Gastrocnemius medialis (tissue), 4 donors: ENCODE measurements around the gene SRGAP3. TPM values are rescaled to one million over a fixed set of nuclear protein-coding genes. Genes with fewer than 3 reads are reported as not detected.

ENCODE experiments used
- ATAC-seq, 2 donors: fragments of 150-250 bp; one replicate each; pipeline ENCODE4 v1.9.1; 2016
- DNase-seq, 2 donors: peaks; one replicate each; pipeline ENCODE4 v3.0.0-alpha.2; 2019
- H3K27ac ChIP-seq, 4 donors: fragments of 200-600 bp; sonication (generic); 1 replicate in 1 of 4; 2 replicates in 3 of 4; pipeline ENCODE4 v1.5.1; 2016 to 2018; ENCODE audit warnings: mild to moderate bottlenecking in 2 of 4, moderate library complexity in 1 of 4
- H3K27me3 ChIP-seq, 3 donors: fragments of 200-600 bp; sonication (generic) in 2 of 3; 1 replicate in 1 of 3; 2 replicates in 2 of 3; pipeline versions ENCODE4 v1.5.1 to v1.6.0; 2016 to 2019; ENCODE audit warnings: mild to moderate bottlenecking in 1 of 3, moderate library complexity in 1 of 3
- H3K36me3 ChIP-seq, 2 donors: fragments of 200-600 bp; sonication (generic) in 1 of 2; one replicate each; pipeline ENCODE4 v1.5.1; 2017 to 2018
- H3K4me1 ChIP-seq, 2 donors: fragments of 200-600 bp; sonication (generic) in 1 of 2; one replicate each; pipeline ENCODE4 v1.5.1; 2016 to 2017; ENCODE audit warnings: mild to moderate bottlenecking in 2 of 2
- H3K4me3 ChIP-seq, 4 donors: fragments of 200-600 bp; sonication (generic) in 3 of 4; 1 replicate in 1 of 4; 2 replicates in 3 of 4; pipeline ENCODE4 v1.5.1; 2016 to 2019; ENCODE audit warnings: mild to moderate bottlenecking in 2 of 4
- H3K9me3 ChIP-seq, 3 donors: fragments of 200-600 bp; sonication (generic) in 2 of 3; 1 replicate in 1 of 3; 2 replicates in 2 of 3; pipeline ENCODE4 v1.5.1; 2016 to 2019
- POLR2A ChIP-seq, 2 donors: fragments of 450-650 bp; IDR thresholded peaks; one replicate each; pipeline ENCODE4 v1.6.1; 2017; ENCODE audit warnings: antibody characterized with exemption in 2 of 2, mild to moderate bottlenecking in 2 of 2, moderate library complexity in 2 of 2
- in situ Hi-C, 4 donors: fragments of 200-750 bp; cut with MboI; loops; one replicate each; pipeline versions ENCODE4 v1.15.0 to v1.8.0; 2017; ENCODE audit warnings: low sequenced_read_pairs in 4 of 4
- intact Hi-C: fragments of 100-400 bp; cut with DNase I; formaldehyde crosslinking; loops from one replicate; pipeline ENCODE4 v1.15.1; 2023; ENCODE audit warnings: low total_unique reads
- total RNA-seq, 4 donors: library from RNA; depleted of rRNA; stranded (reverse); fragments of >200 nt; gene quantifications; one replicate each; pipeline versions ENCODE4 v1.1.0 to v1.2.3, GENCODE V29; 2016
- TF ChIP-seq, protein P1 (sequence below), 5 experiments: fragments of 450-650 bp in 3 of 5; fragments of 200-600 bp in 2 of 5; sonication (generic) in 2 of 5; IDR thresholded peaks in 4 of 5; conservative IDR thresholded peaks in 1 of 5; 1 replicate in 4 of 5; 2 replicates in 1 of 5; pipeline ENCODE4 v1.5.1; 2016 to 2019; ENCODE audit warnings: antibody characterized with exemption in 5 of 5, mild to moderate bottlenecking in 3 of 5, moderate library complexity in 3 of 5

The SRGAP3 gene
- total RNA-seq, 4 donors from 2014 or later, result 1.3 to 2.3 (median 1.8) TPM

DNA sequence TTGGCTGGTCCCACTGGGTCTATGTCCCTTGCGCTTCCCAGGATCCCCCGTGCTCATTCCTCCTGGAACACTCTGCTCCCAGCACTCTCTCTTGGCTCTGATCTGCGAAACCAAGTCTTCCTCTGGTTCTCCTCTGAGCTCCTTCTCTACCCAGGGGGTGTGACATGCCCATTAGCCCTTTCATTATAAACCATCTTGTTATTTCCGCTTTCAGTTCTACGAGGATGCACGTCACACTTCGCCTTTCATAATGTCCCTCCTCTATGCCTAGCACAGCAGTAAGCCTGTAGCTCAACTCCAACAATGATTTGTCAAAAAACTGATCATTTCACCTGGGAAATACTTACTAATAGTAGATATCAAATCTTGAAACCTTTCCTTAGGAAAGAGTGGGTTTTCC, 234.2 kb downstream of the SRGAP3 start:
- TF ChIP-seq, protein P1, sequence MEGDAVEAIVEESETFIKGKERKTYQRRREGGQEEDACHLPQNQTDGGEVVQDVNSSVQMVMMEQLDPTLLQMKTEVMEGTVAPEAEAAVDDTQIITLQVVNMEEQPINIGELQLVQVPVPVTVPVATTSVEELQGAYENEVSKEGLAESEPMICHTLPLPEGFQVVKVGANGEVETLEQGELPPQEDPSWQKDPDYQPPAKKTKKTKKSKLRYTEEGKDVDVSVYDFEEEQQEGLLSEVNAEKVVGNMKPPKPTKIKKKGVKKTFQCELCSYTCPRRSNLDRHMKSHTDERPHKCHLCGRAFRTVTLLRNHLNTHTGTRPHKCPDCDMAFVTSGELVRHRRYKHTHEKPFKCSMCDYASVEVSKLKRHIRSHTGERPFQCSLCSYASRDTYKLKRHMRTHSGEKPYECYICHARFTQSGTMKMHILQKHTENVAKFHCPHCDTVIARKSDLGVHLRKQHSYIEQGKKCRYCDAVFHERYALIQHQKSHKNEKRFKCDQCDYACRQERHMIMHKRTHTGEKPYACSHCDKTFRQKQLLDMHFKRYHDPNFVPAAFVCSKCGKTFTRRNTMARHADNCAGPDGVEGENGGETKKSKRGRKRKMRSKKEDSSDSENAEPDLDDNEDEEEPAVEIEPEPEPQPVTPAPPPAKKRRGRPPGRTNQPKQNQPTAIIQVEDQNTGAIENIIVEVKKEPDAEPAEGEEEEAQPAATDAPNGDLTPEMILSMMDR (IDR thresholded peaks at IDR 0.05 in 4 of 5, conservative IDR thresholded peaks at IDR 0.05 in 1 of 5), result no peak
- TF ChIP-seq POLR2A (IDR thresholded peaks at IDR 0.05), result no peak
- H3K36me3 ChIP-seq, result no peaks in the 10 kb centered on the region
- no peaks in the 10 kb centered on the region for H3K27me3 ChIP-seq
- in situ Hi-C loops (no loop called here), intact Hi-C loops (no loop called here)
- H3K9me3 ChIP-seq, result no peaks in the 10 kb centered on the region
- DNase-seq (no peak), ATAC-seq (no peak)
- H3K27ac ChIP-seq, result no peak overlapping the region
- H3K4me3 ChIP-seq, result no peak overlapping the region
- no peaks in the 10 kb centered on the region for H3K4me1 ChIP-seq

DNA sequence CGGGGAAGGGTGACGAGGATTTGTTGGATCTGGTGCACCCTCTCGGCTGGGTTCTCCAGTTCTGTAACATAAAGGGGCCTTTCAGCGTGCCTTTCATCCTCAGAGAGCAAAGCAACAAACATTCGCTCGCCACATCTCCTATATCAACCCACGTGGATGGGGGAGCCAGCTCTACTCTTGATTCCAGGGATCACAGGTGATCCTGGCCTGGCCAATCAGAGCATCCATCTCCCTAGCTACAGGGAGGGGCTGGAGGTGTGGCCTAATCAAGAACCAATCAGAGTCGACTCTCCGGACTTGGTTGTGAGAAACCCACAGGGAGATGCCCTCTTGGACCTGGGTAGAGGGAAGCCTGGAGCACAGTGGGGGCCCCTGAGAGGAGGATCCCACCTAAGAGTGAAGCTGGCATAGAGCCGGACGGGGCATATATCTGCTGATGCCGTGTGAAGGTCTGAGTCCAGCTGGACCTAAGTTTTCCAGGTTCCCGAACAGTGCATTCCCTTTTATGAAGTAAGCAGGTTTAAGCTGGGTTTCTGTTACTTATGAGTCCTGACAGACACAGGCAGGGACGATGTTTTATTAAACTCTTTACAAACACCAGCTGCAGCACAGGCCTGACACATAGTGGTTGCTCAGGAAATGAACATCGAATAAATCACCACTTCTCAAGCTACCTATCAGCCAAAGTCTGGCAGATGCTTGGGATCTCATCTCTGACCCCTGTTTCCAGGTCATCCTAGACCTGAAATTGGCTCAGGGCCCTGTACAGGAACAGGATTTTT, 235.5 kb downstream of the SRGAP3 start:
- intact Hi-C loops, result no loop called here
- in situ Hi-C loops, result no loop called here
- TF ChIP-seq, protein P1 (IDR thresholded peaks at IDR 0.05 in 4 of 5, conservative IDR thresholded peaks at IDR 0.05 in 1 of 5), result no peak
- no peak for TF ChIP-seq POLR2A (IDR thresholded peaks at IDR 0.05)
- no peaks in the 10 kb centered on the region for H3K4me1 ChIP-seq
- H3K36me3 ChIP-seq, result no peaks in the 10 kb centered on the region
- ATAC-seq (no peak), DNase-seq (no peak)
- H3K27ac ChIP-seq, result no peak overlapping the region
- no peak overlapping the region for H3K4me3 ChIP-seq
- H3K9me3 ChIP-seq, result no peaks in the 10 kb centered on the region
- no peaks in the 10 kb centered on the region for H3K27me3 ChIP-seq

DNA sequence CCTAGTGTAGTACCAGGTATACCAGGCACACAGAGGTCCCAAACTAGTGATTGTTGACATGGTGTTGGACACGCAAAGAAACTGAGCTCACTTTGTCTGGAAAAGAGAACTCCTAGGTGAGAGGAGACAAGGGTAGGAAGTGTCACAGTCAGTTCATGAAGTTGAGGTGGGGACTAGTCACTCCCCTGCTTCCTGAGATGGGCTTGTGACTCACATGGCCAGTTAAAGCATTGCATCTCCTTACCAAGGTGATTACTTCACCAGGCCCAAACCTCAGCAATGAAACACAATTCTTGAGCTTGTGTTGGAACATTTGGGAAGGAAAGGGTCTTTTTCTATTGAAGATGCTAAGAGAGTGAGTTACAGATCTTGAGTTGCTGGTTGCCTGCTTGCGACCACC, 236.9 kb downstream of the SRGAP3 start:
- intact Hi-C loops, result no loop called here

DNA sequence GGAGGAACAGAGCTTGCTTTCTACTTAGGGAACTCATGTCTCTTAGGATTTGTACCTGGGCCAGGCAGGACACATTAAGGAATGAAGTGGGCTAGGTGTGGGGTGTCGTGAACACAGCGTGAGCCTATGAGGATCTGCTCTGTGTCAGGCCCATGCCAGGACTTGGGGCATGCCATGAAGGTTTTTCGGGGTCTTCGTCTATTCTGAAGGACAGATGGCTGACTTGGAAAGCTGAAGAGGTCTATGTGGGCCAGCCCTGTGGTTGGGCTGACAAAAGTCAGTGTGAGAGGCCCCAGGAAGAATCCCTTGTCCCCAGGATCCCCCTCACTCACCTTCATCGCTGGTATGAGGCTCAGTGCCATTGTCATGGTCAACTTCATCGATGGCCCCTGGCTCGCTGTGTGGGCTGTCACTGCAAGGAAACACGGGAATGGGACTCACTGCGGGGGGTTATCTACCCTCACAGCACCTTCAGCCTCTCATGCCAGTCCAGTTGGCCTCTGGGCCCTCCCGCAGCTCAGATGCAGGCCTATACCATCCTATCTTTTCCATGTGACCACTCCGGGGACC, 239.4 kb downstream of the SRGAP3 start:
- Histone ChIP-seq H3K27ac (no peak overlapping the region), H3K4me3 (no peak overlapping the region), H3K9me3 (no peaks in the 10 kb centered on the region), H3K36me3 (no peaks in the 10 kb centered on the region), H3K27me3 (no peaks in the 10 kb centered on the region), H3K4me1 (no peaks in the 10 kb centered on the region)
- intact Hi-C loops (no loop called here), in situ Hi-C loops (no loop called here)
- no peak for TF ChIP-seq POLR2A (IDR thresholded peaks at IDR 0.05)
- TF ChIP-seq, protein P1 (IDR thresholded peaks at IDR 0.05 in 4 of 5, conservative IDR thresholded peaks at IDR 0.05 in 1 of 5), result no peak
- no peak for DNase-seq
- no peak for ATAC-seq

More for the DNA sequence above, 236.9 kb downstream of the SRGAP3 start:
- DNase-seq, result no peak
- in situ Hi-C loops, result no loop called here
- ATAC-seq, result no peak
- Histone ChIP-seq H3K4me1 (no peaks in the 10 kb centered on the region), H3K9me3 (no peaks in the 10 kb centered on the region), H3K27me3 (no peaks in the 10 kb centered on the region), H3K36me3 (no peaks in the 10 kb centered on the region), H3K4me3 (no peak overlapping the region), H3K27ac (no peak overlapping the region)
- TF ChIP-seq POLR2A (IDR thresholded peaks at IDR 0.05), result no peak
- TF ChIP-seq, protein P1 (IDR thresholded peaks at IDR 0.05 in 4 of 5, conservative IDR thresholded peaks at IDR 0.05 in 1 of 5), result no peak
